K562 (cell line): Measurements from ENCODE around the gene ARID5B. TPM values are rescaled to one million over a fixed set of nuclear protein-coding genes. Genes with fewer than 3 reads are reported as not detected.

Source experiments
- ATAC-seq: fragments of 200-7000 bp; cut with Tn5 transposase; 3 replicates; pipeline ENCODE4 v1.9.1; 2020; ENCODE audit warnings: moderate library complexity
- BruUV-seq: library from RNA; stranded (reverse); fragments of 400-500 nt; replicated peaks from 2 replicates; lab custom pipeline; 2021; lab: Mats Ljungman, UMichigan
- CTCF ChIA-PET: fragments of 300-600 bp; formaldehyde crosslinking; extraction: SDS; loops from one replicate; lab custom pipeline; 2021; ENCODE audit warnings: low intra/inter-chr PET ratio; lab: Yijun Ruan, JAX
- POLR2A ChIA-PET: fragments of 300-600, 350-650 bp; sonication (Branson Sonifier 250); formaldehyde crosslinking; extraction: SDS; loops from one replicate; lab custom pipeline; 2021; ENCODE audit warnings: antibody characterized with exemption, inconsistent platforms; lab: Yijun Ruan, JAX
- DNase-seq, 4 experiments: peaks; one replicate each; pipeline versions ENCODE4 v3.0.0 to v3.0.0-alpha.2; 2011 to 2018; ENCODE audit warnings: low spot score in 3 of 4, mixed read lengths in 3 of 4; ENCODE audit errors: extremely low read depth in 1 of 4
- FAIRE-seq: peaks from 2 replicates; lab custom pipeline; 2011; peaks lifted over from hg19 to GRCh38; lab: Jason Lieb, UNC
- H2AFZ ChIP-seq: 2 replicates; pipeline ENCODE4 v1.6.0; 2011; ENCODE audit warnings: low read depth, low read length, control low read depth, inconsistent platforms
- H3K27ac ChIP-seq: fragments of 200-600 bp; 3 replicates; pipeline ENCODE4 v1.8.0; 2011; ENCODE audit warnings: low read depth, mild to moderate bottlenecking, control low read depth, inconsistent platforms, low read length, moderate library complexity, mixed read lengths; ENCODE audit errors: extremely low read depth
- H3K27me3 ChIP-seq, 2 experiments: fragments of 300-600 bp in 1 of 2; 2 replicates in 1 of 2; 3 replicates in 1 of 2; pipeline versions ENCODE4 v1.6.0 to v1.8.0; 2011; ENCODE audit warnings: inconsistent platforms in 2 of 2, low read length in 2 of 2, mild to moderate bottlenecking in 1 of 2, mixed read lengths in 1 of 2, moderate library complexity in 1 of 2; ENCODE audit not compliant: control insufficient read depth in 2 of 2, insufficient read depth in 2 of 2
- H3K36me3 ChIP-seq: fragments of 300-600 bp; 3 replicates; pipeline ENCODE4 v1.8.0; 2011; ENCODE audit warnings: mild to moderate bottlenecking, low read length, inconsistent platforms; ENCODE audit not compliant: control insufficient read depth, insufficient read depth
- H3K4me1 ChIP-seq, 2 experiments: fragments of 200-600 bp in 1 of 2; replicated peaks in 1 of 2; 2 replicates in 1 of 2; 3 replicates in 1 of 2; pipeline versions ENCODE4 v1.5.1 to v1.8.0; 2011; ENCODE audit warnings: inconsistent platforms in 2 of 2, low read length in 2 of 2, mild to moderate bottlenecking in 1 of 2, mixed read lengths in 1 of 2, moderate library complexity in 1 of 2; ENCODE audit not compliant: control insufficient read depth in 2 of 2, insufficient read depth in 2 of 2
- H3K4me2 ChIP-seq: 2 replicates; pipeline ENCODE4 v1.6.1; 2011; ENCODE audit warnings: low read length, control low read depth, inconsistent platforms, mixed read lengths; ENCODE audit not compliant: insufficient read depth
- H3K4me3 ChIP-seq: fragments of 200-600 bp; sonication (generic), shearing (Covaris generic); 2 replicates; pipeline ENCODE4 v1.5.1; 2016; ENCODE audit warnings: control low read depth, inconsistent platforms
- H3K79me2 ChIP-seq: fragments of 200-600 bp; 3 replicates; pipeline ENCODE4 v1.8.0; 2011; ENCODE audit warnings: low read length, inconsistent platforms; ENCODE audit not compliant: control insufficient read depth, insufficient read depth
- H3K9ac ChIP-seq, 2 experiments: 2 replicates each; pipeline versions ENCODE4 v1.6.0 to v1.6.1; 2011; ENCODE audit warnings: low read depth in 2 of 2, low read length in 2 of 2, control low read depth in 1 of 2, inconsistent platforms in 1 of 2, mild to moderate bottlenecking in 1 of 2, mixed read lengths in 1 of 2; ENCODE audit not compliant: insufficient read depth in 1 of 2
- H3K9me1 ChIP-seq: one replicate; pipeline ENCODE4 v1.6.0; 2011; ENCODE audit warnings: inconsistent platforms, mild to moderate bottlenecking, low read length, moderate library complexity; ENCODE audit not compliant: control insufficient read depth, insufficient read depth
- H3K9me3 ChIP-seq: replicated peaks from 2 replicates; pipeline ENCODE4 v1.5.1; 2011; ENCODE audit warnings: low read depth, low read length, inconsistent platforms; ENCODE audit not compliant: control insufficient read depth, insufficient read depth
- H4K20me1 ChIP-seq: replicated peaks from 2 replicates; pipeline ENCODE4 v1.6.1; 2011; ENCODE audit warnings: low read length, inconsistent platforms, mixed read lengths; ENCODE audit not compliant: control insufficient read depth, insufficient read depth
- E2F1 ChIP-seq: sonication (generic); formaldehyde crosslinking; IDR thresholded peaks from 2 replicates; pipeline ENCODE4 v1.8.1; 2023; ENCODE audit warnings: mild to moderate bottlenecking, missing genetic modification reagents, moderate library complexity
- FOXJ2 ChIP-seq: fragments of 200-800 bp; sonication (Bioruptor generic); IDR thresholded peaks from 2 replicates; pipeline ENCODE4 v1.6.1; 2016; ENCODE audit warnings: missing genetic modification characterization, missing compliant biosample characterization
- HLTF ChIP-seq: fragments of 450-650 bp; IDR thresholded peaks from 2 replicates; pipeline ENCODE4 v1.6.1; 2016
- SMAD1 ChIP-seq: fragments of 150-350 bp; IDR thresholded peaks from 2 replicates; pipeline ENCODE4 v1.6.1; 2014; ENCODE audit warnings: low read length, low read depth; ENCODE audit not compliant: partially characterized antibody
- SMAD2 ChIP-seq: fragments of 150-350 bp; IDR thresholded peaks from 2 replicates; pipeline ENCODE4 v1.6.1; 2014; ENCODE audit warnings: low read depth, mild to moderate bottlenecking, low read length
- SNIP1 ChIP-seq: fragments of 450-650 bp; IDR thresholded peaks from 2 replicates; pipeline ENCODE4 v1.7.1; 2017; ENCODE audit warnings: low read depth, mild to moderate bottlenecking
- WGBS: fragments of 100-300 bp; shearing (Covaris generic); methylation state at CpG from one replicate; pipeline ENCODE4 v1.1.6; 2016; ENCODE audit warnings: low coverage, mixed read lengths; ENCODE audit not compliant: insufficient coverage; ENCODE audit errors: missing lambda C conversion rate; 5-methylcytosine and 5-hydroxymethylcytosine counted together
- in situ Hi-C: fragments of 300-500 bp; cut with MboI; formaldehyde crosslinking; loops from 4 replicates; pipeline ENCODE4 v1.15.0; 2018; ENCODE audit warnings: inconsistent platforms, mixed read lengths
- intact Hi-C: fragments of 100-400 bp; cut with micrococcal nuclease; formaldehyde crosslinking; loops from 2 replicates; pipeline ENCODE4 v1.14.2; 2022
- polyA plus RNA-seq, 8 experiments: library from polyadenylated mRNA; depleted of rRNA in 4 of 8; stranded (reverse) in 5 of 8; unstranded in 3 of 8; fragments of >200 nt; fragmentation: Nextera tagmentation in 2 of 8; fragmentation: Illumina TruSeq in 1 of 8; extraction: Ambion mirVana in 2 of 8; extraction: Trizol in 1 of 8; gene quantifications; 2 replicates each; pipeline versions ENCODE4 v1.2.1 to v1.2.3, GENCODE V29; 2011 to 2014; ENCODE audit warnings: inconsistent platforms in 1 of 8, missing spikeins in 1 of 8
- total RNA-seq, 7 experiments: library from RNA; depleted of rRNA in 6 of 7; stranded (reverse); fragments of >200 nt in 6 of 7; fragmentation: Illumina TruSeq in 2 of 7; extraction: Trizol in 2 of 7; gene quantifications; 2 replicates each; pipeline versions ENCODE4 v1.2.1 to v1.2.3, GENCODE V29; 2011 to 2021; ENCODE audit warnings: low replicate concordance in 1 of 7

The ARID5B gene
- total and polyA plus RNA-seq, 9 of the 15 experiments (the other 6 are each of a cell fraction or from before 2014, with no cell fraction given) = 0.48 to 1.6 (median 0.80) TPM

GRCh38 chr10:62113680-62114079 is 212.2 kb downstream of the ARID5B start:
- no peak for FAIRE-seq
- TF ChIP-seq FOXJ2 (tag) (no peak), E2F1 (CRISPR knock-in tag) (no peak), SNIP1 (no peak), HLTF (no peak), SMAD1 (no peak), SMAD2 (no peak)
- Histone ChIP-seq H3K9ac (no peak overlapping the region), H3K79me2 (no peaks in the 10 kb centered on the region), H3K27ac (no peak overlapping the region), H2AFZ (no peak overlapping the region), H3K4me2 (no peak overlapping the region), H3K36me3 (no peaks in the 10 kb centered on the region), H3K9me3 (no peaks in the 10 kb centered on the region), H4K20me1 (no peaks in the 10 kb centered on the region), H3K9me1 (no peaks in the 10 kb centered on the region), H3K4me1 (no peaks in the 10 kb centered on the region), H3K27me3 (no peaks in the 10 kb centered on the region), H3K4me3 (no peak overlapping the region)
- CTCF ChIA-PET = no interaction called here
- DNase-seq = no peak
- BruUV-seq = no TSS peak
- no peak for ATAC-seq
- POLR2A ChIA-PET = no interaction called here
- 9% methylated on average over 4 of the region's 4 CpGs for WGBS
- in situ Hi-C loops (loop anchor here (25.0 kb wide), 1 partner anchor 1649 kb away; no protein-coding TSS in a partner anchor), intact Hi-C loops (no loop called here)
